ENCODE measurements around the gene CDH24. TPM values are rescaled to one million over a fixed set of nuclear protein-coding genes. Genes with fewer than 3 reads are reported as not detected.

The CDH24 gene
- total RNA-seq, 4 donors from 2014 or later = 0.36 to 1.7 (median 0.58) TPM

GRCh38 chr14:23056145-23056955 lies 970 bp downstream of the CDH24 start:
- Histone ChIP-seq H3K4me1 (peaks cover 3 to 8% of the 10 kb centered on the region in 2 donors), H3K36me3 (peaks cover 0 to 28% of the 10 kb centered on the region in 2 donors), H3K27ac (no peak overlapping the region), H3K9me3 (no peaks in the 10 kb centered on the region), H3K27me3 (no peaks in the 10 kb centered on the region), H3K4me3 (peak overlapping the region in 3 of 4 donors; percentile 66 to 98 (median 76))
- in situ Hi-C loops (cut with MboI; ENCODE audit: low sequenced_read_pairs in 4 of 4) = no loop called here
- DNase-seq (peak; percentile 29 to 52), ATAC-seq (peak; percentile 50 to 63)
- intact Hi-C loops (cut with DNase I; ENCODE audit: low total_unique reads) = loop anchor here (1.0 to 5.0 kb wide), 2 partner anchors 21 to 124 kb away; no protein-coding TSS in a partner anchor
- TF ChIP-seq CTCF (IDR thresholded peaks at IDR 0.05 in 4 of 5, conservative IDR thresholded peaks at IDR 0.05 in 1 of 5) = peak; percentile 31 to 76 (median 49)
- TF ChIP-seq POLR2A (IDR thresholded peaks at IDR 0.05) = no peak

- ATAC-seq (no peak), DNase-seq (no peak)
- Histone ChIP-seq H3K27me3 (no peaks in the 10 kb centered on the region), H3K9me3 (no peaks in the 10 kb centered on the region), H3K27ac (no peak overlapping the region), H3K36me3 (peaks cover 0 to 21% of the 10 kb centered on the region in 2 donors), H3K4me1 (peaks cover 3 to 8% of the 10 kb centered on the region in 2 donors), H3K4me3 (no peak overlapping the region)
- in situ Hi-C loops (cut with MboI; ENCODE audit: low sequenced_read_pairs in 4 of 4) (no loop called here), intact Hi-C loops (cut with DNase I; ENCODE audit: low total_unique reads) (loop anchor here (1.0 to 5.0 kb wide), 2 partner anchors 20 to 123 kb away; no protein-coding TSS in a partner anchor)
- TF ChIP-seq CTCF (IDR thresholded peaks at IDR 0.05 in 4 of 5, conservative IDR thresholded peaks at IDR 0.05 in 1 of 5) (no peak), POLR2A (IDR thresholded peaks at IDR 0.05) (no peak)
Observed at GRCh38 chr14:23055621-23056144, 1.6 kb downstream of the CDH24 start.

- no peak for ATAC-seq
- H3K9me3 ChIP-seq = no peaks in the 10 kb centered on the region
- peaks cover 3 to 8% of the 10 kb centered on the region in 2 donors for H3K4me1 ChIP-seq
- TF ChIP-seq POLR2A (IDR thresholded peaks at IDR 0.05) = no peak
- no peak for DNase-seq
- peaks cover 0 to 16% of the 10 kb centered on the region in 2 donors for H3K36me3 ChIP-seq
- intact Hi-C loops (cut with DNase I; ENCODE audit: low total_unique reads) (loop anchor here (5.0 kb wide), 1 partner anchor 123 kb away; no protein-coding TSS in a partner anchor), in situ Hi-C loops (cut with MboI; ENCODE audit: low sequenced_read_pairs in 4 of 4) (no loop called here)
- no peak overlapping the region for H3K27ac ChIP-seq
- H3K4me3 ChIP-seq = no peak overlapping the region
- no peaks in the 10 kb centered on the region for H3K27me3 ChIP-seq
Observed at GRCh38 chr14:23055147-23055550, 2.2 kb downstream of the CDH24 start.

DNA sequence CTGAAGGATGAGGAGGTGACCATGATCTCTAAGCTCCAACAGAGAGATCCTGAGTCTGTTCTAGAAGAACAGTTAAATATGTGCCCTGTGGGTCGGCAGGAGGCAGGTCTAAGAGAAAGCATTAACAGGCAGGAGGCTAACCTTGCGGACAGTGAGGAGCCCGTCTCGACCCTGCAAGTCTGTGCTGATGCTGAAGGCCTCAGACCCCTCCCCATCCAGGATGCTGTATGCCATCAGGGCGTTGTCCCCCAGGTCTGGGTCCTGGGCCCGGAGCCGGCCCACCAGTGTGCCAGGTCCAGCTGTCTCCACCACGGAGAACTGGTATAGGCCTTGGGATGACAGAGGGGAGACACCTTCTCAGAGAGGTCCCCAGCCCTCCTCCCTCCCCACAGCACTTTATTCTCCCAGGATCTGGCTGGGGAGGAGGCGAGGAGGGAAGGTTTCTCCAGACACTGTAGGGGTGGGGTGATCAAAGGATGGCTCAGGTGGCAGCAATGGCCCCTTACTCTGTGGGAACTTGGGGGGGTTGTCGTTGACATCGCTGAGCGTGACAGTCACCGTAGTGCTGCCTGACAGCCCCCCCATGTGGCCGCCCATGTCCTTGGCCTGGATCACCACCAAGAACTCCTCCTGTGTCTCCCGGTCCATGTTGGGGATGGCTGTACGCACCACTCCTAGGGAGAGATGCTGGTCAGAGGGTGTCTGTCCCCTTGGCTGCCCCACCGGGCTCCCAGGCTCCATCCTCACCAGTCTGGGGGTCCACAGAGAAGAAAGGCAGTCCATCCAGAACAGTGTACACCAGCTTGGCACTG lies 3.1 kb downstream of the CDH24 start:
- Histone ChIP-seq H3K4me3 (no peak overlapping the region), H3K27ac (no peak overlapping the region), H3K9me3 (no peaks in the 10 kb centered on the region), H3K36me3 (peaks cover 0 to 7% of the 10 kb centered on the region in 2 donors), H3K4me1 (peaks cover 3 to 8% of the 10 kb centered on the region in 2 donors), H3K27me3 (no peaks in the 10 kb centered on the region)
- intact Hi-C loops (cut with DNase I; ENCODE audit: low total_unique reads) (no loop called here), in situ Hi-C loops (cut with MboI; ENCODE audit: low sequenced_read_pairs in 4 of 4) (loop anchor here in 2 of 4 donors (5.0 kb wide), 2 partner anchors 62 to 67 kb away; no protein-coding TSS in a partner anchor)
- ATAC-seq (no peak), DNase-seq (no peak)
- peak in 2 of 5 experiments; percentile 13 to 24 for TF ChIP-seq CTCF (IDR thresholded peaks at IDR 0.05 in 4 of 5, conservative IDR thresholded peaks at IDR 0.05 in 1 of 5)
- no peak for TF ChIP-seq POLR2A (IDR thresholded peaks at IDR 0.05)
